GM12873 (cell line): ENCODE data around the gene PLA2G2D.

Experiments
- CTCF ChIP-seq: IDR thresholded peaks from 2 replicates; pipeline ENCODE4 v1.5.1; 2012; ENCODE audit warnings: low read depth, mild to moderate bottlenecking, moderate library complexity, low read length, control low read depth; ENCODE audit not compliant: insufficient read depth; ENCODE audit errors: missing control alignments

Gene PLA2G2D

DNA sequence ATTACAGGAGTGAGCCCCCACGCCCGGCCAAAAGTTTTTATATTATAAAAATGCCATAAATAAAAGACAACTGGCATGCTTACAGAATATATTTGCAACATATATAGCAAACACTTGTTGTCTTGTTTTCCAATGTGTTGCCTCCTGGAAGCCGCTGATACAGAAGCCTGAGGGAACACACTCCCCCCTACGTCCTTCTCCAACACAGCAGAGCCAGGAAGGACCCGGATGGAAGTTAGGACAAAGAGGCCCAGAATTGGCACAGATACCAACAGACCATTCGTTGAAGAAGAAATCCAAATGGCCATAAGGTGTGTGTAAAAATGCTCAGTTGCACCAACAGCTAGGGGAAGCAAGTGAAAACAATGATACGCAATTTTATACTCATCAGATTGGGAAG lies 50.6 kb downstream of the PLA2G2D start:
- no peak for TF ChIP-seq CTCF

DNA sequence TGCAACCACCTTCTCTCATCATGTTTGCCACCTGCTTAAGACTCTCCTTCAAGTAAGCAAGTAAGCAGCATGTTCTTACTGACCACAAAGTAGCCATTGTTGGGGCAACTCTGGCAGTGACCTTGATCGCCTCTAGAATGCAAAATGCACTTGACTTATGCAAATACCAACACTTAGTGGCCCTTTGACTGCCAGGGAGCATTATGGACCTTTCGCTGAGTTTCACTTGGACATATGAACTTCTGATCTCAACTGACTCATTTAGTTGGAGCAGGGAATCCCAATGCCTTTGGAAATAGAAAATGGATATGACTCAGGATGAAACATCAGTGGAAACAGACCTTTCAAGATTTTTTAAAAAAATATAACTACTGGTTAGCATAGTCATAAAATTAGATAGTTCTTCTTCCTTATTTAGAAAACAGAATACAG lies 55.5 kb downstream of the PLA2G2D start:
- TF ChIP-seq CTCF: no peak
